ENCODE data around the gene TBX10. TPM values are rescaled to one million over a fixed set of nuclear protein-coding genes. Genes with fewer than 3 reads are reported as not detected.

The TBX10 gene
- total RNA-seq, 4 donors from 2014 or later: not detected

DNA sequence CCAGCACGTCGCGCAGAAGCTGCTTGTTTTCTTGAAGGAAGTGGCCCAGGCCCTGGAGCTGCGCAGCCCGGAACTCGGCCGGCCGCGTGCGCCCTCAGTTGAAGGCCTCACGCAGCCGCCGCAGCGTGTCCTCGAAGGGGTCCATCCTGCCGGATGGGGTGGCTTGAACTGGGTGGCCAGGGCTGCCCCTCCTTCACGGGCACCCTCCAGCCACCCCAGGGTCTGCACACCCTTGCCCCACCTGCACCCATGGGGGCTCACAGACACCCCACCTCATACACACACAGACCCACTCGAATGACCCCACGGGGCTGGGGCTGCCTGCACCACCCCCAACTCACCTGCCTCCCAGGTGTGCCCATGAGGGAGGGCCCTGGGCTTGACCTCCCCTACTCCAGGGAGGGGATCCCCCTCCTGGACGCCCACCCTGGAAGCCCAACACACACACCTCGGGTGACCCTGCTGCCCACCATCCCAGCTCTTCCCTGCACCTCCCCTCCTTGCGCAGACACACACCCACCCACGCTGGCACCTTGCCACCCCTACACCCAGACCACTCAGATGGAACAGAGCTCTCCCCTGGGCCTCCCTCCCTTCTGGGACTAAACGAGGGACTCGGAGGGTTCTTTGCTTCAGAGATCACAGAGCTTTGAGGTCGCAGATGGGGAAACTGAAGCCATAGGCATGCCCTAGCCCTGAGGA, 28.1 kb upstream of the TBX10 start:
- TF ChIP-seq, protein P1, sequence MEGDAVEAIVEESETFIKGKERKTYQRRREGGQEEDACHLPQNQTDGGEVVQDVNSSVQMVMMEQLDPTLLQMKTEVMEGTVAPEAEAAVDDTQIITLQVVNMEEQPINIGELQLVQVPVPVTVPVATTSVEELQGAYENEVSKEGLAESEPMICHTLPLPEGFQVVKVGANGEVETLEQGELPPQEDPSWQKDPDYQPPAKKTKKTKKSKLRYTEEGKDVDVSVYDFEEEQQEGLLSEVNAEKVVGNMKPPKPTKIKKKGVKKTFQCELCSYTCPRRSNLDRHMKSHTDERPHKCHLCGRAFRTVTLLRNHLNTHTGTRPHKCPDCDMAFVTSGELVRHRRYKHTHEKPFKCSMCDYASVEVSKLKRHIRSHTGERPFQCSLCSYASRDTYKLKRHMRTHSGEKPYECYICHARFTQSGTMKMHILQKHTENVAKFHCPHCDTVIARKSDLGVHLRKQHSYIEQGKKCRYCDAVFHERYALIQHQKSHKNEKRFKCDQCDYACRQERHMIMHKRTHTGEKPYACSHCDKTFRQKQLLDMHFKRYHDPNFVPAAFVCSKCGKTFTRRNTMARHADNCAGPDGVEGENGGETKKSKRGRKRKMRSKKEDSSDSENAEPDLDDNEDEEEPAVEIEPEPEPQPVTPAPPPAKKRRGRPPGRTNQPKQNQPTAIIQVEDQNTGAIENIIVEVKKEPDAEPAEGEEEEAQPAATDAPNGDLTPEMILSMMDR (IDR thresholded peaks at IDR 0.05): no peak
- no peak for DNase-seq (ENCODE audit: low spot score)
- no peak for ATAC-seq (ENCODE audit: low FRiP score)

DNA sequence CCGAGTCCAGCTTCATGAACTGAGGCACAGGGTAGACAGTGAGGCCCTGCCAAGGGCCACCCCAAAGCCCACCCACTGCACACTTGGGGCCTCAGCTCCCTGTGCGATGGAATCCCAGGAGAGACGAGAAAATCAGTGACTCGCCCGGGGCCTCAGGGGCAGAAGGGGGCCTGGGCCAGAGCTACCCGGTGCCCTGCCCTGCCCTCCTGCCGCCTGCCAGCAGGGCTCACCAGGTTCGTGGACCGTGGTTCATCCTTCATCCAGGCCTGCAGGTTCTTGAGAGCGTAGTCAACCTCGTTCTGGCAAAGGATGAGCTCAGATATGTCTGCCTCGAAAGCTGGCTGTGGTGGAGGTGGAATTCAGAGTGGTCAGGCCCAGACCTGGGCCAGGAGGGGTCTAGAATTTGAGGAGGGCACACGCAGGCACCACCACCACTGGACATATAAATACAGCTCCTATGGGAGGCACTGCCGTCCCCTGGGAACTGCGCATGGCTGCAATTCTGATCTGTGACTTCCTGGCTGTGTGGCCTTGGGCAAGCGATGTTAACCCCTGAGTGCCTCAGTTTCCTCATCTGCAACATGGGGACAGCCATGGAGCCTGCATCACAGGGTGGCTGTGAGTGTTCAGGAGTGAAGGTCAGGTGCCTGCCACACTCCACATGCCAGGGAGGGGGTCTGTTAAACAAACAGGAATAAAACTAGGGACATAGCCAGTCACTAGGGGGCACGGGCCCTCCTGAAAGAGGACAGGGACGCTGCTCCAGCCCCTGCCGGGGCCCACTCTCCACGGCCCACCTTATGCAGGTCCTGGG, 27.3 kb upstream of the TBX10 start:
- no peak for ATAC-seq (ENCODE audit: low FRiP score)
- TF ChIP-seq, protein P1 (IDR thresholded peaks at IDR 0.05): no peak
- no peak for DNase-seq (ENCODE audit: low spot score)

DNA sequence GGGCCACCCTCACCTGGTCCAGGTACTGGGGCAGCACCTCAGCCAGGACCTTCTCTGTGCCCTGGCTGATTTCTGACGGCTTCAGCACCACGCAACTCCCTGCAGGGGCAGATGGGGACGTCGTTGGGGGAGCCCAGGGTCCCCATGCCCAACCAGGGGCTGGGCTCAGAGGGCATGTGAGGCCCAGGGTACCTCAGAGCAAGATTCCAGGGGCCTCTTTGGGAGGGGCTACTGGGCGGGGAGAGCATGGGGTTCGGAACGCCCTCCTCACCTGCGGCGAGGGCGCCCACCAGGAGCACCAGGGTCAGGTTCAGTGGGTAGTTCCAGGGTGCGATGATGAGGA, 26.7 kb upstream of the TBX10 start:
- no peak for DNase-seq (ENCODE audit: low spot score)
- TF ChIP-seq, protein P1 (IDR thresholded peaks at IDR 0.05): no peak
- ATAC-seq (ENCODE audit: low FRiP score): no peak

DNA sequence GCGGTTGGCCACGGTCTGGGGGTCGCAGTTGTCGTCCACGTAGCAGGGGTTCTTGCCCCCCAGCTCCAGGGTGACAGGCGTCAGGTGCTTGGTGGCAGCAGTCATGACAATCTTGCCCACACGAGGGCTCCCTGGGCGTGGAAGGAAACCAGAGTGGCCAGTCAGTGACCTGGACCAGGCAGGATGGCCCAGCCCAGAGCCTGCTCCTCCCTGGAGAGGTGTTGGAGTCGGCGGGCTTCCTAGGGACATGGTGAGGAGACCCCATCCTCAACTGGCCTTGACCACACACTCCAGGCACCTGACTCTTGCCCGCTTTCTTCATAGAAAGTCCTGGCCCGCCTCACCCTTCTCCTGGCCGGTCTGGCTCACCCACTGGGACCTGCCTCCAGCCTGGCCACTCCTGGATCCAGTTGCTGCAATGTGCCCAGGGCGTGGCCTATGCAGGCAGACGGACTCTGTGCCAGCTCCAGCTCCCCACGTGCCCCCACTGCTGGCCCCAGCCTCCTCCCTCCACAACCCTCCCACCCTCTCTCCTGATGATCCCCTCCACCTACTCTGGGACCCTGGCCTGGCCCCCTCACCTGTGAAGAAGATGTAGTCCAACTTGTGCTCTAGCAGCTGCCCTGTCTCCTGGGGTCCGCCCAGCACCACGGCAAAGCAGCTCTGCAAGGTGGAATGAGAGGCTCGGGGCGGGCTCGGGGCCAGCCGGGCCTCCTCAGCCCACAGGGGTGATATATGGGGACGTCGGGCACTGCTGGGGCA, 26.2 kb upstream of the TBX10 start:
- DNase-seq (ENCODE audit: low spot score) (no peak), ATAC-seq (ENCODE audit: low FRiP score) (no peak)
- TF ChIP-seq, protein P1 (IDR thresholded peaks at IDR 0.05): no peak

DNA sequence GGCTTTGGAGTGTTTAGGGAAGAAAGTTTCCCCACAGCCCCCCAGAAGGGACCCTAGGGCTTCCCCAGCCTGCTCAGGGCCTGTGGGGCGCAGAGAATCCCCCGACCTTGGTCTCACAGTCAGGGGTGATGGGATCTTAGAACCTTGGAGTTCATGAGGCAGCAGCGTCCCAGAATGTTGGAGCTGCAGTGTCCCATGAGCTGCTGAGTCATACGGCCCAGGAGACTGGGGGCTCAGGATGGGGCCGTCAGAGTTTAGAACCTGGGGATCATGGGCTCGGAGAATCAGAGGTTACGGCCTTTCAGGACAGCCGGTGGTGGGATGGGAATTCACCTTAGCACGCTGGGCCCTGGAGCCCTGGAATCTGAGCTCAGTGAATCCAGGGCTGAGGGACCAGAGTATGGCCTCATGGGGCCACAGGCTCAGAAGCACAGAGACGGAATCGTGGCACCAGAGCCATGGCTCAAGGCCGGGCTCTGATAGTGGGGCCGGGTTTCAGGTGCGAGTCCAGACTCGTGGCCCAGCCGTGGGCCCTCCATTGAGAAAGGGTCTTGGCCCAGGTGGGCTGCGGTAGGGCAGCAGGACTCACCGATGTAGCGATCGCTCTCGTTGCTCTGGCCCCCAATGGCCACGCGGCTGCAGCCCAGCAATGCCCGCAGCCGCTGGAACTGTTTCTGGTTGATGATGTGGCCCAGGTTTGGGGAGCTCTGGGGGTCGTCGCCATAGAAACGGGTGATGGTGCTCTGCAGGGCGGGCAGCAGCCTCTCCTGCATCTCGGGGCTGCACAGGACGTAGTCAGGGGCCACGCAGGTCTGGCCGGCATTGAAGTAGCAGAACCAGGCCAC, 25.4 kb upstream of the TBX10 start:
- DNase-seq (ENCODE audit: low spot score) (no peak), ATAC-seq (ENCODE audit: low FRiP score) (no peak)
- TF ChIP-seq, protein P1 (IDR thresholded peaks at IDR 0.05): no peak

DNA sequence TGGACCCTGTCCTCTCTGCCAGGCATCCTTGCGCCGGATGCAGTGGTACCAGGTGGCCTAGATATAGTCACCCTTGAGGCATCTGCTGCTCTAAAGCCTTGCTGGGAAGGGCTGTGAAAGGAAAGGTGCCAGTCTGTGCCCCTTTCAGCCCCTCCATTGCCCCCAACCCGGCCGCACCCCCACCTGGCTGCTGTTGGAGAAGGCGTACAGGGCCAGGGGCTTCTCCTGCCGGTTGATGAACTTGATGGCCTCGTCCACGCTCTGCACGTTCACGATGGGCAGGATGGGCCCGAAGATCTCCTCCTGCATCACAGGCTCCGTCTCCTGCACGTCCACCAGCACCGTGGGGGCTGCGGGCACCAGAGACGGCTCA, 24.6 kb upstream of the TBX10 start:
- TF ChIP-seq, protein P1 (IDR thresholded peaks at IDR 0.05): no peak
- no peak for DNase-seq (ENCODE audit: low spot score)
- no peak for ATAC-seq (ENCODE audit: low FRiP score)

All from omental fat pad (tissue), 4 donors.